Endothelial cell of umbilical vein (primary cell): ENCODE measurements around the gene ITIH5. TPM values are rescaled to one million over a fixed set of nuclear protein-coding genes. Genes with fewer than 3 reads are reported as not detected.

Experiments
- BruUV-seq: library from RNA; stranded (reverse); fragments of 400-500 nt; replicated peaks from 2 replicates; lab custom pipeline; 2021; lab: Mats Ljungman, UMichigan
- CTCF ChIA-PET: fragments of 300-600, 350-600 bp; sonication (Branson Sonifier 250); formaldehyde crosslinking; loops from one replicate; lab custom pipeline; 2021; ENCODE audit warnings: antibody characterized with exemption, inconsistent platforms; lab: Charles Lee
- POLR2A ChIA-PET: fragments of 300-600, 350-600 bp; sonication (Branson Sonifier 250); formaldehyde crosslinking; loops from one replicate; lab custom pipeline; 2021; ENCODE audit warnings: antibody characterized with exemption, inconsistent platforms; lab: Charles Lee
- DNase-seq: peaks from one replicate; pipeline ENCODE4 v3.0.0-alpha.2; 2011; ENCODE audit warnings: low read depth, low spot score
- FAIRE-seq: peaks from 2 replicates; lab custom pipeline; 2011; peaks lifted over from hg19 to GRCh38; lab: Jason Lieb, UNC
- H2AFZ ChIP-seq: 2 replicates; pipeline ENCODE4 v1.6.0; 2012; ENCODE audit warnings: low read depth, low read length, control low read depth, inconsistent platforms
- H3K27ac ChIP-seq: 2 replicates; pipeline ENCODE4 v1.5.1; 2011; ENCODE audit warnings: low read depth, mild to moderate bottlenecking, control low read depth, low read length, moderate library complexity; ENCODE audit not compliant: insufficient read depth
- H3K27me3 ChIP-seq, 2 experiments: 2 replicates each; pipeline versions ENCODE4 v1.6.0 to v1.6.1; 2011; ENCODE audit warnings: low read length in 2 of 2, mixed read lengths in 1 of 2; ENCODE audit not compliant: control insufficient read depth in 2 of 2, insufficient read depth in 2 of 2
- H3K36me3 ChIP-seq, 2 experiments: 2 replicates in 1 of 2; 3 replicates in 1 of 2; pipeline ENCODE4 v1.5.1; 2011; ENCODE audit warnings: low read length in 2 of 2, mild to moderate bottlenecking in 1 of 2, moderate library complexity in 1 of 2; ENCODE audit not compliant: control insufficient read depth in 2 of 2, insufficient read depth in 2 of 2; ENCODE audit errors: extremely low read depth in 1 of 2
- H3K4me1 ChIP-seq: 3 replicates; pipeline ENCODE4 v1.5.1; 2011; ENCODE audit warnings: mild to moderate bottlenecking, low read length; ENCODE audit not compliant: control insufficient read depth, insufficient read depth; ENCODE audit errors: extremely low read depth
- H3K4me2 ChIP-seq: 2 replicates; pipeline ENCODE4 v1.6.1; 2011; ENCODE audit warnings: low read length, control low read depth, mixed read lengths; ENCODE audit not compliant: insufficient read depth
- H3K4me3 ChIP-seq, 3 experiments: fragments of 200-600 bp in 1 of 3; sonication (generic), shearing (Covaris generic) in 1 of 3; replicated peaks in 1 of 3; 2 replicates each; pipeline ENCODE4 v1.5.1; 2011 to 2016; ENCODE audit warnings: control low read depth in 3 of 3, low read length in 3 of 3, mild to moderate bottlenecking in 2 of 3, inconsistent platforms in 1 of 3, low read depth in 1 of 3, moderate library complexity in 1 of 3; ENCODE audit not compliant: insufficient read depth in 1 of 3
- H3K79me2 ChIP-seq: 2 replicates; pipeline ENCODE4 v1.6.0; 2012; ENCODE audit warnings: low read length, inconsistent platforms; ENCODE audit not compliant: control insufficient read depth, insufficient read depth
- H3K9ac ChIP-seq: replicated peaks from 2 replicates; pipeline ENCODE3; 2011; ENCODE audit warnings: low read length, control low read depth; ENCODE audit not compliant: insufficient read depth; ENCODE audit errors: extremely low read depth
- H3K9me1 ChIP-seq: replicated peaks from 3 replicates; pipeline ENCODE4 v1.6.0; 2011; ENCODE audit warnings: mild to moderate bottlenecking, low read length; ENCODE audit not compliant: control insufficient read depth, insufficient read depth; ENCODE audit errors: extremely low read depth
- H3K9me3 ChIP-seq: replicated peaks from 2 replicates; pipeline ENCODE4 v1.5.1; 2012; ENCODE audit warnings: low read length, inconsistent platforms; ENCODE audit not compliant: control insufficient read depth, insufficient read depth
- H4K20me1 ChIP-seq: replicated peaks from 2 replicates; pipeline ENCODE3; 2011; ENCODE audit warnings: mild to moderate bottlenecking, low read length; ENCODE audit not compliant: control insufficient read depth, insufficient read depth; ENCODE audit errors: extremely low read depth
- EZH2 ChIP-seq: IDR thresholded peaks from 2 replicates; pipeline ENCODE4 v1.6.1; 2012; ENCODE audit warnings: borderline replicate concordance, low read depth, mild to moderate bottlenecking, moderate library complexity, low read length, inconsistent platforms; ENCODE audit not compliant: severe bottlenecking
- FOS ChIP-seq: IDR thresholded peaks from 2 replicates; pipeline ENCODE4 v1.6.1; 2011; ENCODE audit warnings: mild to moderate bottlenecking, low read length, moderate library complexity, borderline replicate concordance; ENCODE audit not compliant: insufficient read depth
- GATA2 ChIP-seq: IDR thresholded peaks from 2 replicates; pipeline ENCODE4 v1.7.0; 2011; ENCODE audit warnings: low read depth, mild to moderate bottlenecking, moderate library complexity, mixed read lengths, low read length; ENCODE audit not compliant: insufficient read length, insufficient read depth
- JUN ChIP-seq: IDR thresholded peaks from 2 replicates; pipeline ENCODE4 v1.6.1; 2011; ENCODE audit warnings: borderline replicate concordance, low read depth; ENCODE audit not compliant: insufficient read length, insufficient read depth
- MAX ChIP-seq: IDR thresholded peaks from 2 replicates; pipeline ENCODE4 v1.6.1; 2011; ENCODE audit not compliant: insufficient read depth, insufficient read length
- MYC ChIP-seq: IDR thresholded peaks from one replicate; pipeline ENCODE4 v1.6.1; 2011; ENCODE audit warnings: mild to moderate bottlenecking, low read depth, low read length
- POLR2A ChIP-seq: IDR thresholded peaks from 2 replicates; pipeline ENCODE4 v1.6.1; 2012; ENCODE audit warnings: low read depth, mild to moderate bottlenecking, control low read depth, low read length
- POLR2AphosphoS5 ChIP-seq: IDR thresholded peaks from 2 replicates; pipeline ENCODE4 v1.6.1; 2012; ENCODE audit warnings: low read depth, mild to moderate bottlenecking, control low read depth, low read length, moderate library complexity; ENCODE audit not compliant: insufficient read depth
- dilution Hi-C: fragments of 300-500 bp; cut with MboI; formaldehyde crosslinking; loops from one replicate; pipeline ENCODE4 v1.15.0; 2019; ENCODE audit warnings: low sequenced_read_pairs; ENCODE audit not compliant: extremely low pct_ligation_motif_present
- intact Hi-C: fragments of 100-400 bp; cut with micrococcal nuclease; formaldehyde crosslinking; loops from one replicate; pipeline ENCODE4 v1.10.0; 2022
- polyA plus RNA-seq, 4 experiments: library from polyadenylated mRNA; depleted of rRNA in 3 of 4; stranded (reverse) in 3 of 4; unstranded in 1 of 4; fragments of >200 nt; gene quantifications; 2 replicates each; pipeline versions ENCODE4 v1.2.1 to v1.2.3, GENCODE V29; 2011 to 2012; ENCODE audit warnings: missing spikeins in 1 of 4
- total RNA-seq: library from RNA; stranded (reverse); gene quantifications from 2 replicates; pipeline ENCODE4 v1.2.3, GENCODE V29; 2021
- TF ChIP-seq, protein P1 (sequence below), 2 donors: IDR thresholded peaks; 1 replicate in 1 of 2; 2 replicates in 1 of 2; pipeline ENCODE4 v1.5.1; 2011; ENCODE audit warnings: low read length in 2 of 2, mild to moderate bottlenecking in 2 of 2, moderate library complexity in 2 of 2, control low read depth in 1 of 2, inconsistent platforms in 1 of 2, low read depth in 1 of 2; ENCODE audit not compliant: insufficient read depth in 1 of 2; ENCODE audit errors: extremely low read depth in 1 of 2

ITIH5 gene
- total and polyA plus RNA-seq, 2 donors (not counting 3 experiments of a cell fraction or from before 2014, with no cell fraction given) = not detected

- H3K9me1 ChIP-seq = no peaks in the 10 kb centered on the region
- intact Hi-C loops (loop anchor here (5.0 to 10.0 kb wide), 3 partner anchors 346 to 1681 kb away; partner anchors contain the start of gene GATA3), dilution Hi-C loops (no loop called here)
- H2AFZ ChIP-seq = no peak overlapping the region
- H3K79me2 ChIP-seq = no peaks in the 10 kb centered on the region
- no peaks in the 10 kb centered on the region for H4K20me1 ChIP-seq
- no peak overlapping the region for H3K4me3 ChIP-seq
- FAIRE-seq (no peak), DNase-seq (no peak)
- H3K27me3 ChIP-seq = no peaks in the 10 kb centered on the region
- H3K4me1 ChIP-seq = no peaks in the 10 kb centered on the region
- no peak overlapping the region for H3K9ac ChIP-seq
- H3K9me3 ChIP-seq = no peaks in the 10 kb centered on the region
- no peak overlapping the region for H3K4me2 ChIP-seq
- no TSS peak for BruUV-seq
- H3K36me3 ChIP-seq = no peaks in the 10 kb centered on the region
- TF ChIP-seq JUN = no peak
- TF ChIP-seq GATA2 = no peak
- TF ChIP-seq EZH2 = no peak
- no peak for TF ChIP-seq POLR2AphosphoS5
- TF ChIP-seq POLR2A = no peak
- no peak for TF ChIP-seq MAX
- TF ChIP-seq, protein P1, sequence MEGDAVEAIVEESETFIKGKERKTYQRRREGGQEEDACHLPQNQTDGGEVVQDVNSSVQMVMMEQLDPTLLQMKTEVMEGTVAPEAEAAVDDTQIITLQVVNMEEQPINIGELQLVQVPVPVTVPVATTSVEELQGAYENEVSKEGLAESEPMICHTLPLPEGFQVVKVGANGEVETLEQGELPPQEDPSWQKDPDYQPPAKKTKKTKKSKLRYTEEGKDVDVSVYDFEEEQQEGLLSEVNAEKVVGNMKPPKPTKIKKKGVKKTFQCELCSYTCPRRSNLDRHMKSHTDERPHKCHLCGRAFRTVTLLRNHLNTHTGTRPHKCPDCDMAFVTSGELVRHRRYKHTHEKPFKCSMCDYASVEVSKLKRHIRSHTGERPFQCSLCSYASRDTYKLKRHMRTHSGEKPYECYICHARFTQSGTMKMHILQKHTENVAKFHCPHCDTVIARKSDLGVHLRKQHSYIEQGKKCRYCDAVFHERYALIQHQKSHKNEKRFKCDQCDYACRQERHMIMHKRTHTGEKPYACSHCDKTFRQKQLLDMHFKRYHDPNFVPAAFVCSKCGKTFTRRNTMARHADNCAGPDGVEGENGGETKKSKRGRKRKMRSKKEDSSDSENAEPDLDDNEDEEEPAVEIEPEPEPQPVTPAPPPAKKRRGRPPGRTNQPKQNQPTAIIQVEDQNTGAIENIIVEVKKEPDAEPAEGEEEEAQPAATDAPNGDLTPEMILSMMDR (IDR thresholded peaks at IDR 0.05; ENCODE audit: extremely low read depth in 1 of 2, insufficient read depth in 1 of 2, low read depth in 1 of 2, low read length in 2 of 2) = no peak
- TF ChIP-seq MYC = no peak
- no peak for TF ChIP-seq FOS
- POLR2A ChIA-PET = no interaction called here
- no peak overlapping the region for H3K27ac ChIP-seq
- CTCF ChIA-PET = interaction anchor here (0.6 to 1.9 kb wide), 47 partner anchors 9 to 1817 kb away, joined by 3 to 132 read pairs (median 4); partner anchors contain the start of genes ATP5F1C, ITIH5, KIN and SFMBT2
Measured at GRCh38 chr10:7526017-7526400, 140.8 kb downstream of the ITIH5 start.
